Fibroblast of the aortic adventitia (primary cell): Measurements from ENCODE around the gene GARS1. TPM values are rescaled to one million over a fixed set of nuclear protein-coding genes. Genes with fewer than 3 reads are reported as not detected.

Experiments
- DNase-seq: peaks from one replicate; pipeline ENCODE4 v3.0.0-alpha.2; 2010; ENCODE audit warnings: low read depth
- H3K4me3 ChIP-seq: 2 replicates; pipeline ENCODE4 v1.5.1; 2011; ENCODE audit warnings: low read depth, mild to moderate bottlenecking, control low read depth, low read length, moderate library complexity
- CTCF ChIP-seq: IDR thresholded peaks from 2 replicates; pipeline ENCODE4 v1.5.1; 2011; ENCODE audit warnings: mild to moderate bottlenecking, low read length, control low read depth, inconsistent platforms; ENCODE audit not compliant: insufficient read depth
- total RNA-seq: library from RNA; depleted of rRNA; stranded (reverse); fragments of >200 nt; gene quantifications from 2 replicates; pipeline ENCODE4 v1.2.3, GENCODE V29; 2012; ENCODE audit warnings: low replicate concordance

Gene GARS1
- total RNA-seq, 1 donor, result 452 TPM

GRCh38 chr7:30618080-30618676, 23.5 kb downstream of the GARS1 start:
- no peak for DNase-seq
- TF ChIP-seq CTCF, result no peak
- H3K4me3 ChIP-seq, result no peak overlapping the region

- no peak for DNase-seq
- H3K4me3 ChIP-seq, result no peak overlapping the region
- no peak for TF ChIP-seq CTCF
These were observed 24.3 kb downstream of the GARS1 start for GRCh38 chr7:30618961-30619360.

- no peak overlapping the region for H3K4me3 ChIP-seq
- DNase-seq, result no peak
- no peak for TF ChIP-seq CTCF
These were observed 30.6 kb downstream of the GARS1 start for GRCh38 chr7:30625283-30625682.

- DNase-seq, result no peak
- H3K4me3 ChIP-seq, result no peak overlapping the region
- TF ChIP-seq CTCF, result no peak
These were observed 32.3 kb downstream of the GARS1 start for GRCh38 chr7:30627026-30627425.

GRCh38 chr7:30630986-30631385, 36.3 kb downstream of the GARS1 start:
- no peak overlapping the region for H3K4me3 ChIP-seq
- DNase-seq, result no peak
- no peak for TF ChIP-seq CTCF

- H3K4me3 ChIP-seq, result no peak overlapping the region
- TF ChIP-seq CTCF, result no peak
- no peak for DNase-seq
These were observed 38.5 kb downstream of the GARS1 start for GRCh38 chr7:30633223-30633622.

GRCh38 chr7:30634193-30634626, 39.5 kb downstream of the GARS1 start:
- no peak for TF ChIP-seq CTCF
- no peak for DNase-seq
- no peak overlapping the region for H3K4me3 ChIP-seq
